ENCODE measurements around the gene AIFM2. TPM values are rescaled to one million over a fixed set of nuclear protein-coding genes. Genes with fewer than 3 reads are reported as not detected.

AIFM2 gene
- total RNA-seq, 4 donors from 2014 or later: 11.8 to 23.3 (median 16.9) TPM

DNA sequence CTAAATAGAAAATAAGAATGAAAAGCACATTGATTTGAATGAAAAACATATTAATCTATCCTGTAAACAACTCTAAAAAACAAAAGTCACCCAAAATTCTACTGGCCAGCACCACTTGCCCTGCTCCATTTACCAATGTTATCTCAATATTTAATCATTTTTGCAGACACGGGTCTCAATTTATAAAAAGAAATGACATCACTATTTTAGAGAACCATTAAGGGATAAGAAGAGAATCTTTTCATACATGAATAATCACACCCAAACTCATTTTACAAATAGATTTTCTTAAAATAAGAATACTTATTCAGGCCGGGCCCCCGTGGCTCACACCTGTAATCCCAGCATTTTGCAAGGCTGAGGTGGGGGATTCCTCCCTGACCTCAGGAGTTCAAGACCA, 33.8 kb upstream of the AIFM2 start:
- Histone ChIP-seq H3K9me3 (no peaks in the 10 kb centered on the region), H3K27ac (no peak overlapping the region), H3K4me3 (no peak overlapping the region), H3K36me3 (peaks cover 0 to 28% of the 10 kb centered on the region in 2 donors), H3K27me3 (no peaks in the 10 kb centered on the region), H3K4me1 (peaks cover 9 to 80% (median 39%) of the 10 kb centered on the region in 3 donors)
- no peak for ATAC-seq
- TF ChIP-seq, protein P1, sequence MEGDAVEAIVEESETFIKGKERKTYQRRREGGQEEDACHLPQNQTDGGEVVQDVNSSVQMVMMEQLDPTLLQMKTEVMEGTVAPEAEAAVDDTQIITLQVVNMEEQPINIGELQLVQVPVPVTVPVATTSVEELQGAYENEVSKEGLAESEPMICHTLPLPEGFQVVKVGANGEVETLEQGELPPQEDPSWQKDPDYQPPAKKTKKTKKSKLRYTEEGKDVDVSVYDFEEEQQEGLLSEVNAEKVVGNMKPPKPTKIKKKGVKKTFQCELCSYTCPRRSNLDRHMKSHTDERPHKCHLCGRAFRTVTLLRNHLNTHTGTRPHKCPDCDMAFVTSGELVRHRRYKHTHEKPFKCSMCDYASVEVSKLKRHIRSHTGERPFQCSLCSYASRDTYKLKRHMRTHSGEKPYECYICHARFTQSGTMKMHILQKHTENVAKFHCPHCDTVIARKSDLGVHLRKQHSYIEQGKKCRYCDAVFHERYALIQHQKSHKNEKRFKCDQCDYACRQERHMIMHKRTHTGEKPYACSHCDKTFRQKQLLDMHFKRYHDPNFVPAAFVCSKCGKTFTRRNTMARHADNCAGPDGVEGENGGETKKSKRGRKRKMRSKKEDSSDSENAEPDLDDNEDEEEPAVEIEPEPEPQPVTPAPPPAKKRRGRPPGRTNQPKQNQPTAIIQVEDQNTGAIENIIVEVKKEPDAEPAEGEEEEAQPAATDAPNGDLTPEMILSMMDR (IDR thresholded peaks at IDR 0.05): no peak
- TF ChIP-seq POLR2A (IDR thresholded peaks at IDR 0.05) (no peak), POLR2AphosphoS5 (IDR thresholded peaks at IDR 0.05) (no peak), EP300 (IDR thresholded peaks at IDR 0.05) (no peak)
- WGBS, 2 donors (ENCODE audit: low coverage in 1 of 2): 27 to 61% methylated on average over 1 to 3 of the region's 3 CpGs

DNA sequence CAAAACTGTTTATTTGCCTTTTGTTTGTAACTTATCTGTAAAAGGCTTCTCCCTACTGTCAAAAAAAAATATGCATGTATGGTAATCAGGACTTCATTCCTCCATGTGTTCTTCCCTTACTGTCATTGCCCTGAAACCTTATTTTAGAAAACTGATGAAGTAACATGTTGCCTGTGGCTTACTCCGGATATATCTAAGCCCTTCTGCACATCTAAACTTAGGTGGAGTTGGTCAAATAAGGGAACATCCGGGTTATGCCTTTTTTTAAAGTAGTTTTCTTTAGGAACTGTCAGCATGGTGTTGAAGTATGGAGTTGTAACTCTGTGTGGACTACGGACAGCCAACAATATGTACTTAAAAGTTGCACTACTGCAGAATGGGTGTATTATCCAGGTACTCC, 31.5 kb upstream of the AIFM2 start:
- no peak for TF ChIP-seq EP300 (IDR thresholded peaks at IDR 0.05)
- TF ChIP-seq POLR2AphosphoS5 (IDR thresholded peaks at IDR 0.05): no peak
- ATAC-seq: no peak
- WGBS, 2 donors (ENCODE audit: low coverage in 1 of 2): 49 to 59% methylated on average over 3 of the region's 3 CpGs
- Histone ChIP-seq H3K27me3 (no peaks in the 10 kb centered on the region), H3K9me3 (no peaks in the 10 kb centered on the region), H3K36me3 (peaks cover 0 to 48% of the 10 kb centered on the region in 2 donors), H3K4me3 (no peak overlapping the region), H3K4me1 (peaks cover 9 to 85% (median 36%) of the 10 kb centered on the region in 3 donors), H3K27ac (no peak overlapping the region)

DNA sequence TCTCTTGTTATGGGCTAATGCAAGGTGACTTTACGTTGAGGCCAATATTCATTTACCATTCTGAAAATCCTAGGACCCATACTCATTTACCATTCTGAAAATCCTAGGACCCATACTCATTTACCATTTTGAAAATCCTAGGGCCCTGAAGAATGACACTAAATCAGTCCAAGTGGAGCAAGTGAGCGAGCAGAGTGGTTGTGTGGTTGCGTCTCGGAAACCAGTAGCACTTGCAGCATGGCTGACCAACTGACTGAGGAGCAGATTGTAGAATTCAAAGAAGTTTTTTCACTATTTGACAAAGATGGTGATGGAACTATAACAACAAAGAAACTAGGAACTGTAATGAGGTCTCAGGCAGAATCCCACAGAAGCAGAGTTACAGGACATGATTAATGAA, 30.8 kb upstream of the AIFM2 start:
- no peak overlapping the region for H3K4me3 ChIP-seq
- WGBS, 2 donors (ENCODE audit: low coverage in 1 of 2): 98 to 100% methylated on average over 3 to 4 of the region's 4 CpGs
- H3K4me1 ChIP-seq: peaks cover 5 to 78% (median 28%) of the 10 kb centered on the region in 3 donors
- TF ChIP-seq, protein P1 (IDR thresholded peaks at IDR 0.05): no peak
- H3K27me3 ChIP-seq: no peaks in the 10 kb centered on the region
- H3K36me3 ChIP-seq: peaks cover 0 to 48% of the 10 kb centered on the region in 2 donors
- no peak for ATAC-seq
- H3K9me3 ChIP-seq: no peaks in the 10 kb centered on the region
- H3K27ac ChIP-seq: no peak overlapping the region

DNA sequence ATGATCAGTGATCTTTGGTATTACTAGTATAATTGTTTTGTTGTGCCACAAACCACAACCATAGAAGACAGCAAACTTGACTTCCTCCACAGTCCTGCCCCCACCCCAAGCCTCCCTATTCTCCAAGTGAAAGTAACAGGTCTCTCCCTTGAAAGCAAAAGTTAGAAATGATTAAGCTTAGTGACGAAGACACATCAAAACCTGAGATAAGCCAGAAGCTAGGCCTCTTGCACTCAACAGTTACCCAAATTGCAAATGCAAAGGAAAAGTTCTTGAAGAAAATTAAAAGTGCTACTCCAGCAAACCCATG, 30.2 kb upstream of the AIFM2 start:
- no peak for ATAC-seq
- TF ChIP-seq POLR2AphosphoS5 (IDR thresholded peaks at IDR 0.05) (no peak), POLR2A (IDR thresholded peaks at IDR 0.05) (no peak), EP300 (IDR thresholded peaks at IDR 0.05) (no peak)
- TF ChIP-seq, protein P1 (IDR thresholded peaks at IDR 0.05): no peak
- no peak overlapping the region for H3K27ac ChIP-seq
- H3K4me3 ChIP-seq: no peak overlapping the region
- no peaks in the 10 kb centered on the region for H3K9me3 ChIP-seq
- no peaks in the 10 kb centered on the region for H3K27me3 ChIP-seq
- H3K36me3 ChIP-seq: peaks cover 0 to 49% of the 10 kb centered on the region in 2 donors
- H3K4me1 ChIP-seq: peaks cover 5 to 72% (median 22%) of the 10 kb centered on the region in 3 donors
- 40% methylated on average over 1 of the region's 1 CpG; no CpG with 5 or more reads in 1 of the 2 donors for WGBS, 2 donors (ENCODE audit: low coverage in 1 of 2)

DNA sequence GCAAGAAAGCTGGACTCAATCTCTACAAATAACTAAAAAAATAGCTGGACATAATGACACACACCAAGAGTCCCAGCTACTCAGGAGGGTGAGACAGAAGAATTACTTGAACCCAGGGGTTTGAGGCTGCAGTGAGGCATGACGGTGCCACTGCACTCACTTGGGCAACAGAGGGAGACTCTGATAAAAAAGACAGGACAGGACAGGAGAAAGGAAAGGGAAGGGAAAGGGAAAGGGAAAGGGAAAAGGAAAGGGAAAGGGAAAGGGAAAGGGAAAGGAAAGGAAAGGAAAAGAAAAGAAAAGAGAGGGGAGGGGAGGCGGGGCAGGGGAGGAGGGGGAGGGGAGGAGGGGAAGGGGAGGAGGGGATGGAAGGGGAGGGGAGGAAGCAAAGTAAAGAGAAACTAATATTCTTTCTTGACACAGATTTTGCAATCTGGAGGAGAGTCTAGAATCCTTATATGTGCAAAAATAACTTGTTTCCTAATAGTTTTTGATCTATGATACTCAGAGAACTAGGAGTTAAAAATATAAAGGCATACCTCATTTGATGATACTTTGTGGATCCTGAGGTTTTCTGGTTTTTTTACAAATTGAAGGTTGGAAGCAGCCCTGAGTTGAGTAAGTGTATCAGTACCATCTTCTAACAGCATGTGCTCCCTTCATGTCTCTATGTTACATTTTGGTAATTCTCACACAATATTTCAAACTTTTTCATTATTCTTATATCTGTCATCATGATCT, 29.7 kb upstream of the AIFM2 start:
- no peak overlapping the region for H3K4me3 ChIP-seq
- H3K36me3 ChIP-seq: peaks cover 0 to 51% of the 10 kb centered on the region in 2 donors
- no peak for ATAC-seq
- H3K9me3 ChIP-seq: no peaks in the 10 kb centered on the region
- H3K27me3 ChIP-seq: no peaks in the 10 kb centered on the region
- H3K27ac ChIP-seq: no peak overlapping the region
- TF ChIP-seq POLR2AphosphoS5 (IDR thresholded peaks at IDR 0.05) (no peak), POLR2A (IDR thresholded peaks at IDR 0.05) (no peak), EP300 (IDR thresholded peaks at IDR 0.05) (no peak)
- TF ChIP-seq, protein P1 (IDR thresholded peaks at IDR 0.05): no peak
- peaks cover 5 to 66% (median 17%) of the 10 kb centered on the region in 3 donors for H3K4me1 ChIP-seq
- WGBS, 2 donors (ENCODE audit: low coverage in 1 of 2): 79 to 100% methylated on average over 1 to 2 of the region's 2 CpGs
